HG02798 (cell line): ENCODE data around the gene CTNND1.
"Not testable (repeated sequence)": the region's sequence is repeated elsewhere in the genome, so short reads cannot be mapped to it uniquely, and the experiment has no call there.

ENCODE experiments used
- ATAC-seq: cut with Tn5 transposase; IDR thresholded peaks from one replicate; pipeline ENCODE4 v1.9.1; 2021; ENCODE audit warnings: mild to moderate bottlenecking; ENCODE audit not compliant: unreplicated experiment, poor library complexity

CTNND1 gene

GRCh38 chr11:57838609-57839008, 77.0 kb downstream of the CTNND1 start:
- ATAC-seq, result not testable (repeated sequence)

- no peak for ATAC-seq
These were observed 81.3 kb downstream of the CTNND1 start for GRCh38 chr11:57842873-57843272.

GRCh38 chr11:57867966-57868365, 106.4 kb downstream of the CTNND1 start:
- ATAC-seq, result no peak

GRCh38 chr11:57868491-57868890, 106.9 kb downstream of the CTNND1 start:
- ATAC-seq, result no peak
